ENCODE measurements around the gene ZNF101.

The ZNF101 gene

GRCh38 chr19:19668230-19669012 is at the start of gene ZNF101:
ZNF101 (plus strand) TSS chr19:19668839; CDS start chr19:19668964, 125 bp downstream.
- DNase-seq, result peak; percentile 94

GRCh38 chr19:19619181-19619848 is 49.3 kb upstream of the ZNF101 start:
- no peak for DNase-seq

- DNase-seq, result no peak
These were observed 48.8 kb upstream of the ZNF101 start for GRCh38 chr19:19619849-19620210.

- no peak for DNase-seq
These were observed 45.3 kb upstream of the ZNF101 start for GRCh38 chr19:19623383-19623782.

GRCh38 chr19:19624032-19624570 is 44.5 kb upstream of the ZNF101 start:
- no peak for DNase-seq

- DNase-seq, result no peak
These were observed 41.8 kb upstream of the ZNF101 start for GRCh38 chr19:19626516-19627472.

- DNase-seq, result no peak
These were observed 40.8 kb upstream of the ZNF101 start, which contains the start of gene LPAR2 for GRCh38 chr19:19627621-19628500. LPAR2 (minus strand) TSS chr19:19628220; CDS start chr19:19627275, 945 bp downstream.

- DNase-seq, result no peak
These were observed 40.0 kb upstream of the ZNF101 start for GRCh38 chr19:19628501-19629134.

- DNase-seq, result no peak
These were observed 38.6 kb upstream of the ZNF101 start for GRCh38 chr19:19630062-19630414.

GRCh38 chr19:19630426-19630825 is 38.2 kb upstream of the ZNF101 start:
- DNase-seq, result no peak

- no peak for DNase-seq
These were observed 37.3 kb upstream of the ZNF101 start for GRCh38 chr19:19631346-19631745.

GRCh38 chr19:19632661-19633060 is 36.0 kb upstream of the ZNF101 start:
- DNase-seq, result no peak

GRCh38 chr19:19633711-19634515 is 34.7 kb upstream of the ZNF101 start:
- DNase-seq, result no peak

GRCh38 chr19:19634516-19635312 is 33.9 kb upstream of the ZNF101 start:
- DNase-seq, result no peak

- no peak for DNase-seq
These were observed 33.3 kb upstream of the ZNF101 start for GRCh38 chr19:19635313-19635702.

- no peak for DNase-seq
These were observed 32.0 kb upstream of the ZNF101 start for GRCh38 chr19:19636573-19637185.

- no peak for DNase-seq
These were observed 31.5 kb upstream of the ZNF101 start for GRCh38 chr19:19637186-19637522.

GRCh38 chr19:19637523-19638251 is 31.0 kb upstream of the ZNF101 start:
- DNase-seq, result no peak
